NCI-H1048 (cell line): ENCODE measurements around the gene HOXA13.

Experiments used
- DNase-seq: peaks from one replicate; lab custom pipeline; 2025; lab: John Stamatoyannopoulos, UW

The HOXA13 gene

DNA sequence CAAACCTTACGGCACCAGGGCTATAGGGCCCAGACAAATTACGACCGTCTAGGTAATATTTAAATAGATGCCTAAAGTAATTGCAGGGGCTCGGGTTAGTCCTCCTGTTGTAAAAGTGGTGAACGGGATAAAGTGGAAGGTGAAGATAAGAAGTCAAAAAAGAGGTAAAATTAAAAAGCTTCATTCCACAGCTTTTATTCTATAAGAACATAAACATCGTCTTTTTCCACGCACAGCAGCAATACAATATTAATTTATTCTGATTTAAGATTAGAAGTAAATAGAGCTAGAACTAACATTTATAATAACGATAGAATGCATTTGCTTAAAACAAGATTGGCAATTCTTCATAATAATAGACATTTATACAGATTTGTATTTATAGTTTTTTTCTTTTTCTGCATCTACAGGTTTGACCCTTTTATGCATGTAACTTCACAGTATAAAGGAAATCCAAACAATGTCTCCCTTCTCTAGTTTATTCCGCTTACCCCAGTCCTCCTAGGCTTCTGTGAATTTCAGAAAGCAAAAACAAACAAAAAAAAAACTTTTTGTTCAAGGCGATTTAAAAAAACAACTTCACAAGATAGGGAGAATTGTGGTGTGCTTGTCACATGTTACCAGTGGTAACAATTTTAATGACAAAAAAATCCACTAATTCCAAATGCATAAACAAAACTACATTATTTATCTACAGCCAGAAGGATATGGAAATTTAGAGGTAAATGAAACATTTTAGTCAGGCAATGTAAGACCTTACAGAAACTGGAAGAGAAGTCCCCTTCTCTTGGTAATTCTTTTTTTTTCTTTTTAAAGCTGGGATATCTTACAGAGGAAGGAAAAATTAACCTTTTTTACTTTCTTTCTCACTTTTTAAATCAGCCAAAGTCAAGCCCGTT, 29.2 kb downstream of the HOXA13 start:
- DNase-seq: no peak

DNA sequence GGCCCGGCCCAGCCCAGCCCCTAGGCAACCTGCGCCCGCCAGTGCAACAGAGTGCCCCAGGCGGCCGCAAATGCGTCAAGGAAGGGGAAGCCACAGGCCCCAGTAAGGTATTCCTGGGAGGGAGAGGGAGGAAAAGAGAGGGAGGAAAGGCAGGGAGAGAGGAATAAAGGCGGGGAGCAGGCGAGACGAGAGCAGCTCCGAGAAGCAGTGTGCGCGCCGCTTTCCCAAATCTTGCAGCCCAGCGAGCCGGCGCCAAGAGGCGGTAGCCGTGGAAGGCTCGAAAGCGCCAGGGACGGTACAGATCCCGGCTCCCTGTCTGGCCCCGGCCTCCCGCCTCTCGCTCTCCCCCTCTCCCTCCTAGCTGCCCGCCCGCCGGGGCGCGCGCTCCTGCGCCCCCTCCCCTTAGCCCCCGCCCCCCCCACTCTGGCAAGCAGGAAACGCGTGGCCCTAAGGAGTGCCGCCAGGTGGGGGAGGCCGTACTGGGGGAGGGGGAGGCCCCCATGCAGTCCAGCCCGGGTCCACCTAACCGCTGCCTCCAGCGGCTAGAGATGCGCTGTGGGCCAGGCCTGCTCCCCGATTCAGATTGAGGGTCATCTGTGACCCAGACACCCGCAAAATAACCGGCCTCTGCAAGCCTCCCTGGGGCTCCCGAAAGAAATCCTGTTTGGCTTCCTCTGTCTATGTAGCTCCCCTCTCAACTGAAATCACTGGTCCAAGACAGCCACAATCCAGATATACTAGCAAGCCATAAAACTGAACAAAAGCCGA, 30.0 kb downstream of the HOXA13 start:
- no peak for DNase-seq

DNA sequence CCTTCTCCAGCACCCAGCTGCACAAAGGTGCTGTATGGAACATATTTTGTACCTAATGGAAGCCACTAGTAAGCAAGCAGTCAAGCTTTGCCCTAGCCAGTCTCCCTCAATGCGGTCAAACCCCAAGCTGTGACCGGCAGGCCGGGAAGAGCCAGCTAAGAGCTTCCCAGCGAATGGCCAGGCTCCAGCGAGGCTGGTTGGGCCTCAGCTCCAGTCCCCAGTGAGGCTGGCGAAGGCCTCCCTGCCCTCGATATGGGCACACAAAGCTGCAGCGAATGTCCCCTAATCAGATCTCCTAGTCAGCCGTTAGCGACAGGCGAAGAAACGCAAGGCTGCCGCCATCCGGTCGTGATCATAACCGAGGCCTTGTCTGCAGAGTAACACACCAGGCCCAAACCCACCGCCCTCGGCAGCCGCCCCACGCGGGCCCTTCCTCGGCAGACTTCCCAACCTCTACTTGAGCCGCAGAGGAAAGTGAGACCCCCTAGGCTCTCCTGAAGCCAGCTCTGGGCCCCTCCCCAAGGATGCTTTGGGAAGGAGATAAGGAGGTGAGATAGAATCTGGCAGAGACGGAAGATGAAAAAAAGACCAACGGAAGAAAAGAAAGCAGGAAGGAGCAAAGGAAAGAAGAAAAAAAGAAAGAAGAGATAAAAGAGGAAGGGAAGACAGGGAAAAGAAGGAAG, 31.5 kb downstream of the HOXA13 start:
- no peak for DNase-seq

DNA sequence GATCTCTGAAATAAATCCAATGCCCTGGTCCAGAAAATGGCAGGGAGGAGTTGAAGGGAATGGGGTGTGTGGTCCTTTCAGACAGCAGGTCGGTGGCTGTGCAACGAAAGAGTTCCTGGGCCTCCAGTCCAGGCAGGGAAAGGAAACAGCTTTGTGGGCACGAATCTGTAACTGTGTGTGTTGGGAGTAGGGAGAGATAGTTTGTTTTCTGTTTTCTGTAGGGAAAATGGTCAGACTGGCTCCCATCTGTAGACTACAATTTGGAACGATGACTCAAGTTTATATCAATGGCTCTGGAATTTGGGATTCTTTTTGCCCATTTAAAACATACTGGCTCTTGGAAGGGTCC, 32.0 kb downstream of the HOXA13 start:
- DNase-seq: no peak

DNA sequence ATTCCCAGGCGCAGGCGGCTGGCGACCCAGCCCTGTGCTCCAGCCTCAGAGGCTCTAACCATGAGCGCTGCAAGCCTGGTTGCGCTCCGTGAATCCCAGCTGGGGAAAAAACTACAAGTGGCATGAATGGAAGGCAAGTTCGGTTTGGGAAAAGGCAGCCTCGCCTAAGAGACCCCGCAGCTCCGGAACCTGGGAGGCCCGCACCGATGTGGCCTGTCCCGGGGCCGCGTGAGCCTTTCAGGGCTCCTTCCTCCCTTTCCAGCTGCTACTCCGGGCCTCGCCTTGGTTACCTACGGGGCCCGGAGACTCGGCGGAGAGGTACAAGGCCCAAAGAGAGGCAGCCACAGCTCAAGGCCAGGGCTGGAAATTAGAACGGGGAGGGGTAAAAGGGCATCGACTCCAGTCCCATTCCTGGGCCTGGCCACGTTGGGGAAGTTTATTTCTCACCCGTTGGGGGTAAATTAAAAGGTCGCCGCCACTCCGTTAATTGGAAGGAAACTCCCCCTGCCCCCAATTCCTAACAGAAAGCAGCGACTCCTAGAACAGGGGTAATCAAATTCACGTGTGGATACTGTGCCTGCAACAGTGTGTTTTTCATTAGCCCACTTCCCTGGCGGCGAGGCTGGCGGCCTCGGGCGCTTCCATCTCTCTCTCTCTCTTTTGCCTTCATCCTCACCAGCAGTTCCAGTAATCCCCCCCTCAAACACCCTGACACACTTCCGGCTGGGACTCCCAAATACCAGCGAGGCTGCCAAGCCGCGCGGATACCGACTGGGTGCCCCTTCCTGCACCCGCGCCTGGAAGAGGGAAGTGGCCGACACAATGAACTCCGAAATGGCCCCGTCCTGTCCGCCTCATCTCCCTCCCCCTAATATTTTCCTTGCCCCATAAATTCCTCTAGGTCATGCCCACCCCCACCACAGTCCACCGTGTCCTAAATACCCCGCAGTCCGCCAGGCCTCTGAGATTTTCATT, 33.1 kb downstream of the HOXA13 start:
- DNase-seq: no peak

DNA sequence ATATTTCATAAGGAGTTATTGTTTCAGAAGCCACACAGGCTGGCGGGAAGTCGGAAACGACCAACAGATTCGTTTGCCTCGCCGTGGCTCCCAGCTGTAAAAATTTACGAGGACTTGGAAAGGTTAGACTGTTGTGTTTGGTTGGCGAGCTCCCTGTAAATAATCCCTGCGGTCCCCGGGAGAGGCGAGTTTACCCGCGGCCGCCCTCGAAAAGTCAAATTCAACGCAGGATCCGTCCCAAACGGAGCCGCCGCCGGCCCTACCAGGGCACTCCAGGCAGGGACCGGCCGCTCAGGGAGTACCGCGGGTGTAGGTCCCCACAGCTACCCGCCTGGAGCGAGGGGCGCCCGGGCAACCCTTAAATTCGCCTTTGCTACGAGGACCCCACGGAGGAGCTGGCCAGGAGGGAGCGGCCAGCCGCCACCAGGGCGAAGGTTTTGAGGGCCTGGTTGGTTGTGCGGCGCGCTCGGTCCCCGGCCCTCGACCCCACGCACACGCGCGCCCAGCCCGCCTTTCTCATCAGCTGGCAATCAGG, 33.8 kb downstream of the HOXA13 start:
- peak; percentile 58 for DNase-seq

DNA sequence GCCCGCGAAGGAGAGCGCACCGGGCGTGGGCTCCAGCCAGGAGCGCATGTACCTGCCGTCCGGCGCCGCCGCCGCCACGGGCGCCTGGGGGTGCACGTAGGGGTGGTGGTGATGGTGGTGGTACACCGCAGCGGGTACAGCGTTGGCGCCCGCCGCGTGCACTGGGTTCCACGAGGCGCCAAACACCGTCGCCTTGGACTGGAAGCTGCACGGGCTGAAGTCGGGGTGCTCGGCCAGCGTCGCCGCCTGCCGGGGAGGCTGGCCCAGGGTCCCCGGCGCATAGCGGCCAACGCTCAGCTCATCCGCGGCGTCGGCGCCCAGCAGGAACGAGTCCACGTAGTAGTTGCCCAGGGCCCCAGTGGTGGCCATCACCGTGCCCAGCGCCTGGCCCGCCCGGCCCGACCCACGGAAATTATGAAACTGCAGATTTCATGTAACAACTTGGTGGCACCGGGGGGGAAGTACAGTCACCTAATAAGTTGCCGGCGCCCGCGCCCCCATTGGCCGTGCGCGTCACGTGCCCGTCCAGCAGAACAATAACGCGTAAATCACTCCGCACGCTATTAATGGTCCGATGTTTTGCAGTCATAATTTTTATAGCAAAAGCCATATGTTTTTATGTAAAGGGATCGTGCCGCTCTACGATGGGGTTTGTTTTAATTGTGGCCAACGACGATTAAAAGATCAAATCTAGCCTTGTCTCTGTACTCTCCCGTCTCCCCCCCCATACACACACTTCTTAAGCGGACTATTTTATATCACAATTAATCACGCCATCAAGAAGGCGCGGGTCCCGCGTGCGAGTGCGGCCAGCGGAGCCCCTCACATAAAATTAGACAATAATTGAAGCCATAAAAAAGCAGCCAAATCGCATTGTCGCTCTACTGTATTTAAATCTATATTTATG, 34.5 kb downstream of the HOXA13 start, which contains the start of gene HOXA9:
TSS of gene HOXA9 (minus strand) at position 449 of the 907 bp plus-strand sequence. CDS start at position 369, 80 bp downstream.
- DNase-seq: peak; percentile 77

DNA sequence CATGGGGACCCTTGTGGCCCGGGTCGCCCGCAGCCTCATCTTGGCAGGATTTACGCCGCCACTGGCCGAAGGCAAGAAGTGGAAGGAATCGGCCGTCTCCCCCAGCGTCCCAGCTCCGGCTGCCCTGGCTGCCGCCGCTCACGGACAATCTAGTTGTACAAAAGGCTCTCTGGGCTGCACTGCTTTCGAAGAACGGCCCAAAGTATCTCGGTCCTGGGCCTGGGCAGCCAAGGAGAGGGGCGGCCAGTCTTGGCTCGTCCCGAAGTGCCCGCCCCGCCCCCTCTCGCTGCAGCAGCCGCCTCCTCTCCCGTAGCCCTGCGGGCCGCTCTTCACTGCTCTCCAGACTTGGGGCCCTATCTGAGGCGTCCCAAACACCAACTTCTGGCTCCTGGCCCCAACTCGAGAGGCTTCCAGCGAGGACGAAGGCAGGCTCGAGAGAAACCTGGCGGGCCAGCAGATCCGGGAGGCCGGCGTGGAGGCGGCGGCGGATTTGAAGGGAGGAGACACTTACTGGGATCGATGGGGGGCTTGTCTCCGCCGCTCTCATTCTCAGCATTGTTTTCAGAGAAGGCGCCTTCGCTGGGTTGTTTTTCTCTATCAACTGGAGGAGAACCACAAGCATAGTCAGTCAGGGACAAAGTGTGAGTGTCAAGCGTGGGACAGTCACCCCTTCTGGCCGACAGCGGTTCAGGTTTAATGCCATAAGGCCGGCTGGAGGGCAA, 35.4 kb downstream of the HOXA13 start:
- no peak for DNase-seq

DNA sequence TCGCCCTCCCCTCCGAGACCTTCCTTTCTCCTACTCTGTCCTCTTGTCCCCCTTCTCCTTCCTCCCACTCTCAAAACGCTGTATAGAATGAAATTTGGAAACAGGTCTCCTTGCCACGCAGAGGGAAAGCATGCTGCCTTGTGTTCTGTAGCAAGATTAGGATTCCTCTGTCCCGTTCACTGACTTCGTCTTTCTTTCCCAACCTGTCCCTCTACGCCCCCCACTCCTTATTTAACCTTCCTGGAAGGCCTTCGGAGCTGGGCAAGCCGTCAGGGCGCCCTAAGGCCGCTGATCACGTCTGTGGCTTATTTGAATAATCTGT, 35.9 kb downstream of the HOXA13 start:
- DNase-seq: no peak

DNA sequence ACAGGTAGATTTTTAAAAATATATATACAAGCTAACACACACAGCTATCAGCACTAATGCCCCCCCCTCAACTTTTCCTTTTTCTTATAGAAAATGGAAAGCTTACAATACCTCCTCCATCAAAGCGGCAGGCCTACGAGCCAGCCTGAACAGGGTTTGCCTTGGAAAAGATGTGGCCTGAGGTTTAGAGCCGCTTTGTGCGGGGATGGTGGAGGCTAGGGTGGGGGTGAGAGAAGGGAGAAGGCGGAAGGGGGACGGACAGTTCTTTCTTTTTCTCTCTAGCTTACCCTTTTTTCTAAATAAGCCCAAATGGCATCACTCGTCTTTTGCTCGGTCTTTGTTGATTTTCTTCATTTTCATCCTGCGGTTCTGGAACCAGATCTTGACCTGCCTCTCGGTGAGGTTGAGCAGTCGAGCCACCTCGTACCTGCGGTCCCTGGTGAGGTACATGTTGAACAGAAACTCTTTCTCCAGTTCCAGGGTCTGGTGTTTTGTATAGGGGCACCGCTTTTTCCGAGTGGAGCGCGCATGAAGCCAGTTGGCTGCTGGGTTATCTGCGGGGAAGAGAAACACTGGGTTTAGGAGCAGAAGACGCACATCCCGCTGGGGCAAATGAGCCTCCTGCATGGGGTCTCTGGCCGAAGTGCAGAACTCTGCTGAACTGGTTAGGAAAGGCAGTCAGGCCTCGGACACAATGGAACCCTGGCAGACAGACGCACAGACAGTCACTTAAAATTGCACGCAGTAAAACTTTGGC, 36.4 kb downstream of the HOXA13 start:
- no peak for DNase-seq

DNA sequence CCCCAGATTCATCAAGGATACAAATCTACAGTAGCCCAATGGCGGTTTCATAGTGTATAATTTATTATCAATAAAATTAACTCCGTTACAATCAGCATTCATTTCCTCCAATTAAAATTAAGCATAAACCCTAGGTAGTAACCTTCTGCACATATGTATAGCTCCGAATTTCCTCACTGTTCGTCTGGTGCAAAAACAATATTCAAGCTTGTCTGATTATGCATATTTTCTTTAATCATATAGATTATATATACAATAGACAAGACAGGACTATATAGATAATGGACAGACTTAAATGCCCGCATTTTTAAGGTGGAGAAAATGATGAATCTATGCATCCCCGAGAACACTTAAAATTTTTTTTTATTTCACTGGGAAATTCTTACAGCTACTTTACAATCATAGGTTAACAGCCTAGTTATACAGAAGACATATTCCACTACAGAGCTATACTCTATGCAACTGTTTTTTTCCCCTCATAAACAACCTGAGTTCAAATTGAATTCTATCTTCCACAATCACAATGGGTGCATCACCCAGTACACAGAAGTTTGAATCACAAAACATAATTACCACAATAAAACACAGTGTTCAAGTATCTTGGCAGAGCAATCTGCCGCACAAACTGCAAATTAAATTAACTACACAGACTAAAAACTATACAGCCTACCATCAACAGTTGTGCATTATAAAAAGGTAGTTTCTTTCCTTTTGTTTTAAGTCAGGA, 37.2 kb downstream of the HOXA13 start:
- no peak for DNase-seq

DNA sequence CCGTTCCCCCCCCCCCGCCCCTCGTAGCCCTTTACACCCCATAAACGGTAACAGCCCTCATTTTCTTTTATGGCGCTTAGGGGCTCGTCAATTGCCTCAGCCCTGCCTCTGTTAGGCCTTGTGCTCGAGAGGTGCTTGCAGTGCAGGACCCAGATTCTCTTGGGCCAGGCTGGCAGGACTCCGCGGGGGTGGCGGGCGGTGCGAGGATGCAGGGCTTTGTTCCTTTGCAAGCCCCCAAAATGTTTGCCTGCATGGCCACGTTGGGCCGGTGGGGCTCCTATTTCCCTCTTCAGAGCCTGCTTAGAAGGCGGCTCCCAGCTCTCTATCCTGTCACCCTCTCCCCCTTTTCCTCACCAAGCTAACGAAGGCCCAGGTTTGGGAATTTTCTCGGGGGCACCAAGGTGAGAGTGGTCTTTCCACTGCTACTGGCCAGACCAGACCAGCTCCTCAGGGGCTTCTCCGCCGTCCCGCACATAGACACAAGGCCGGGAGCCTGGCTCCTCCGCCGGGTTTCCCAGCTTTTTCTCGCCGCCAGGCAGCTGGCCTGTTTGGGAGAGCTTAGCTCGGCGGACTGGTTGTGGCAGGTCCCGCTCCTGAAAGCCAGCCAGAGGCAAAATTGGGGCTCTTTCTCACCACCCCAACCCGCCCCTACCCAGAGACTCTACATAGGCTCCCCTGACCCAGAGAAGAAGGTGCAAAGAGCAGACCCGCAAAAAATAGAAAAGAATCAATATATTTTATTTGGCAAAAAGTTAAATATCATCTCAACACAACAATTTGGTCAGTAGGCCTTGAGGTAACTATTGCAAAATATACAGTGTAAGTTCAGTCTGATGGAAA, 38.0 kb downstream of the HOXA13 start:
- no peak for DNase-seq

DNA sequence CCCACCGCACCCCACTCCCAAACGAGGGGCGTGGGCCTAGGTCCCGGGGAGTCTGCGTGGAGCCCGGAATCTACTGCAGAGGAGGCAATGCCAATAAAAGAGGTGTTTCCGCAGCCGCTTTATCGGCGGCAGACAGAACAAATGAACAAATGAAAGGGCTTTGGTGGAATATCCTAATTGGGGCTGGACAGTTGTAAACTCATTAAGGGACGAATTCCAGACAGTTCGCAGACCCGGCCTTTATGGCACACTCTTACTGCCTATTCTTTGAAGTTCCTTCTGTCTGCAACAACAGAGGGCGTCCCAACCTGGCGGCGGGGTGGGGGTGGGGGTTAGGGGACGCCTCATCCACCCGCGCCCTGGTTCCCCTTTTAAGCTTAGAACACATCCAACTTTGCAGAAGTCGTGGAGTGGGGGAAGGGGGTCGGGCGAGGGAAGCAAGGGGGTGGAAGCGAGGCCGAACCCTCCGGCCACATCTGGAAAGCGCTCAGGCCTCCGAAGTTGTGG, 38.6 kb downstream of the HOXA13 start:
- no peak for DNase-seq

DNA sequence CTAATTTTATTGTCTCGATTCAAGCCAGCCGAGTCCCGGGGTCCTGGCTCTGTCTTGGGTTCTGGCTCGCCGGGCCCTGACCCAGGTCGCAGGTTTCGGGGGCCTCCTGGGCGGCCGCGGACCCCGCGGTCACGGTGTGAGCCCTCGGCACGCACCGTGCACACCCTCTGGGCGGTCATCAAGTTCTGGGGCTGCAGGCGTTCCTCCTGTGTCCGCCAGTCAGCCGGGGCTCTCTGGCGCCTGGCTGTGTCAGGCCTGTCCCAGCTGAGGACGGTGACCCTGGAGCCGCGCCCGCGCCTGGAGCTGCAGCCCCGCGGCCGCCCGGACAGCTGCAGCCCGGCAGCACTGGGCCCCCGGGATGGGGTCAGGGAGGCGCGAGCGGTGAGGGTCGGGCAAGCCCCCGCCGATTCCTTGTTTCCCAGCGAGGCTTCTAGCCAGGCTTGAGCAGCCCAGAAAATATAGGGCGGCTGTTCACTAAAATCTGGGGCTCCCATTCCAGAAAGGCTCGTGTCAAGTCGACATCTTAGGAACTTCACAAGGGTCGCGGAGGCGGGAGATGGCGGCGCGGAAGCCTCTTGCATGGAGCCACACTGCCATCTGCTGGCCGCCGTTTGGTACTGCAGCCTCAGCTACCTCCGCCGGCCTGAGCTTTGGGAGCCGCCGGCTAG, 39.2 kb downstream of the HOXA13 start:
- peak; percentile 66 for DNase-seq

DNA sequence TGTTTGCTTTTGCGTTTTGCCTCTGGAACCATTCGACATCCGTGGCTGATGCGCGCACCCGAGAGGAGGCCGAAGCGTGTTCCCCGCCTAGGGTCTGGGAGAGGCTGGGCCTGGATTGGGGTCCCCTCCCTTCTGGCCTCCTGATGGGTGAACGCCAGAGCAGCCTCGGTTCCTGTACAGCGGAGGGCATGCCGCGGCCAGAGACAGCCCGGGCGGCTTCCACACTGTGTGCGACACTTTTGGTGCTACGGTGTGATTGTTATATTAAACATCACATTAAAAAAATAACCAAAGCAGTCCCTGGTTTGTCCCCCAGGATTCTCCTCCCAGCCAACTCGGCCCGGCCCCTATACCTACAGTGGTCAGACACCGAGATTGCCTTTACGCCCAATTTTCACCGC, 39.7 kb downstream of the HOXA13 start:
- no peak for DNase-seq
